Aorta (tissue), 5 donors: ENCODE results near the gene IFNE. TPM values are rescaled to one million over a fixed set of nuclear protein-coding genes. Genes with fewer than 3 reads are reported as not detected.

Source experiments
- ATAC-seq: fragments of 200-7000 bp; cut with Tn5 transposase; one replicate; pipeline ENCODE4 v1.9.1; 2022; ENCODE audit warnings: moderate library complexity; ENCODE audit not compliant: low FRiP score
- DNase-seq, 2 donors: peaks; one replicate each; pipeline ENCODE4 v3.0.0-alpha.2; 2020
- H3K27ac ChIP-seq, 2 donors: one replicate each; pipeline ENCODE4 v1.5.1; 2013; ENCODE audit warnings: low read length in 2 of 2, mild to moderate bottlenecking in 2 of 2, moderate library complexity in 2 of 2, control low read depth in 1 of 2, inconsistent platforms in 1 of 2, low read depth in 1 of 2
- H3K27me3 ChIP-seq, 2 donors: one replicate each; pipeline ENCODE4 v1.6.1; 2013; ENCODE audit warnings: control low read depth in 1 of 2, low read length in 1 of 2, mild to moderate bottlenecking in 1 of 2, moderate library complexity in 1 of 2; ENCODE audit not compliant: insufficient read depth in 2 of 2, control insufficient read depth in 1 of 2
- H3K36me3 ChIP-seq, 2 donors: one replicate each; pipeline ENCODE4 v1.6.1; 2013; ENCODE audit warnings: control low read depth in 1 of 2, low read length in 1 of 2, mild to moderate bottlenecking in 1 of 2; ENCODE audit not compliant: insufficient read depth in 2 of 2, control insufficient read depth in 1 of 2
- H3K4me1 ChIP-seq, 2 donors: one replicate each; pipeline ENCODE4 v1.6.1; 2013; ENCODE audit warnings: low read length in 2 of 2, control low read depth in 1 of 2, mild to moderate bottlenecking in 1 of 2, moderate library complexity in 1 of 2; ENCODE audit not compliant: insufficient read depth in 2 of 2, control insufficient read depth in 1 of 2
- H3K4me3 ChIP-seq, 2 donors: one replicate each; pipeline ENCODE4 v1.5.1; 2013; ENCODE audit warnings: low read length in 2 of 2, control low read depth in 1 of 2, mild to moderate bottlenecking in 1 of 2
- H3K9me3 ChIP-seq: one replicate; pipeline ENCODE4 v1.6.1; 2013; ENCODE audit warnings: mild to moderate bottlenecking, low read length; ENCODE audit not compliant: control insufficient read depth
- WGBS, 2 donors: extraction: QIAGEN DNeasy Blood & Tissue Kit; methylation state at CpG; one replicate each; pipeline ENCODE4 v1.1.7; 2013; 5-methylcytosine and 5-hydroxymethylcytosine counted together
- intact Hi-C, 2 donors: fragments of 100-400 bp; cut with DNase I; formaldehyde crosslinking; loops; one replicate each; pipeline versions ENCODE4 v1.14.2 to v1.15.0; 2022
- long read RNA-seq, 2 donors: library from polyadenylated mRNA; unstranded; transcript quantifications; one replicate each; pipeline ENCODE4 v2.0.0, GENCODE V29; 2020 to 2021
- polyA plus RNA-seq, 2 donors: library from polyadenylated mRNA; stranded (reverse); fragments of 200-250 nt; gene quantifications; one replicate each; pipeline ENCODE4 v1.2.3, GENCODE V29; 2013
- total RNA-seq, 2 donors: library from RNA; stranded (reverse); fragmentation: NEBNext Ultra II Directional; extraction: Animal tissue kit (Norgen Biotek cat#: 25700); gene quantifications; one replicate each; pipeline ENCODE4 v1.2.1, GENCODE V29; 2021
- donor health status: healthy with polysubstance abuse.
- donor health status: Bipolar disorder and iron deficiency.
- donor health status: DM: no; HTN: no; CAD: no.
- donor health status: DM: no; HTN: no; CAD: no.
- donor health status: DM: yes; HTN: yes; CAD: no.

The IFNE gene
- total RNA-seq = not detected
- polyA plus RNA-seq = not detected
- long read RNA-seq, donor 1 = 0 reads
- long read RNA-seq, donor 2 = 0 reads

DNA sequence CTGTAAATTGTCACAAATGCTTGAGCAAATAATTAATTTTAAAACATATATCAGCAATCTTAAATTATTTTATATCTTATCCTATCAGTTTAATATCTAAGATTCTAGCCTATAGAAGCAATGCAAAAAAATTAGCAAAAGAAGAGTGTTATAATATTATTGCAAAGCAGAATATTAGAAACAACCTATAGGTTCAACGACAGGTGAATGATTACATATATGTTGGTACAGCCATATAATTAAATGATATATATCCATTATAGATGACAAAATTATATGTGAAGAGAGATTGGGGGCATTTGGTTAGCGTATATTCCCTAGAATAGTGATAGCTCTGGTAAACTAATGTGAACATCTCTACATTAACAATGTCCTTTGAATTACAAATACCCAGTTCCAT, at the start of gene IFNE:
Gene IFNE (minus strand): TSS at position 101 of the 400 bp plus-strand sequence. CDS start 619 bp downstream, outside the sequence.
- H3K27me3 ChIP-seq = no peaks in the 10 kb centered on the region
- intact Hi-C loops = no loop called here
- WGBS, 2 donors = 90 to 91% methylated on average over 2 of the region's 2 CpGs
- no peaks in the 10 kb centered on the region for H3K36me3 ChIP-seq
- H3K4me3 ChIP-seq = no peak within 1 kb of the TSS
- no peaks in the 10 kb centered on the region for H3K4me1 ChIP-seq
- ATAC-seq = no peak
- DNase-seq = no peak
- no peaks in the 10 kb centered on the region for H3K9me3 ChIP-seq
- H3K27ac ChIP-seq = no peak within 1 kb of the TSS

GRCh38 chr9:21528123-21528808, 46.2 kb upstream of the IFNE start:
- 83% methylated on average over 9 of the region's 9 CpGs for WGBS, 2 donors
- Histone ChIP-seq H3K9me3 (peaks cover 1% of the 10 kb centered on the region), H3K36me3 (no peaks in the 10 kb centered on the region), H3K27ac (no peak overlapping the region), H3K4me3 (no peak overlapping the region), H3K4me1 (no peaks in the 10 kb centered on the region), H3K27me3 (no peaks in the 10 kb centered on the region)
- ATAC-seq (no peak), DNase-seq (peak in 1 of 2 donors; percentile 21)
- intact Hi-C loops = loop anchor here in 1 of 2 donors (10.0 kb wide), 2 partner anchors 47 to 63 kb away; no protein-coding TSS in a partner anchor

DNA sequence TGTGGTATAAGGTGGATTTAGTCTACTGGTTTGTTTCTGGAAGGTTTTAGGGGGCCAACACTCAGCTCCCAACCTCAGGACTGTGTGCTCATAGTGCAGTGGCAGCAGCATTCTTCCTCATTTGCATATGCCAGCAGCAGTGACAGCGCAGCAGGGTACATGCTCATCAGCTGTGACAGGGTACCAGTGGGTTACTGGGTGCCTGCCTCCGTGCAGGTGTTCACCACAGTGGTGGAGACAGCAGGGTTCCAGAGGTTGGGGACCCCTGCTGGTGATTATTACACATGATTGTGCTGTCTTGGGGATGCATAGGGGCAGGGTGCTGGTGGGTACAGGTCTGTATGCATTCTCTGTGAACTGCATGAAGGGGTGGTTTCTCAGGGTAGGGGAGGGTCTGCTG, 45.5 kb upstream of the IFNE start:
- DNase-seq (no peak), ATAC-seq (no peak)
- no peaks in the 10 kb centered on the region for H3K36me3 ChIP-seq
- H3K4me3 ChIP-seq = no peak overlapping the region
- intact Hi-C loops = loop anchor here in 1 of 2 donors (10.0 kb wide), 2 partner anchors 47 to 63 kb away; no protein-coding TSS in a partner anchor
- WGBS, 2 donors = 82 to 83% methylated on average over 2 of the region's 2 CpGs
- peaks cover 1% of the 10 kb centered on the region for H3K9me3 ChIP-seq
- H3K27ac ChIP-seq = no peak overlapping the region
- H3K4me1 ChIP-seq = no peaks in the 10 kb centered on the region
- H3K27me3 ChIP-seq = no peaks in the 10 kb centered on the region

- ATAC-seq (no peak), DNase-seq (no peak)
- intact Hi-C loops = loop anchor here in 1 of 2 donors (10.0 kb wide), 2 partner anchors 50 to 60 kb away; no protein-coding TSS in a partner anchor
- H3K36me3 ChIP-seq = no peaks in the 10 kb centered on the region
- 89 to 90% methylated on average over 5 of the region's 5 CpGs for WGBS, 2 donors
- H3K27me3 ChIP-seq = no peaks in the 10 kb centered on the region
- H3K4me1 ChIP-seq = no peaks in the 10 kb centered on the region
- H3K27ac ChIP-seq = no peak overlapping the region
- no peaks in the 10 kb centered on the region for H3K9me3 ChIP-seq
- H3K4me3 ChIP-seq = no peak overlapping the region
Observed at GRCh38 chr9:21525174-21525573, 43.1 kb upstream of the IFNE start.

DNA sequence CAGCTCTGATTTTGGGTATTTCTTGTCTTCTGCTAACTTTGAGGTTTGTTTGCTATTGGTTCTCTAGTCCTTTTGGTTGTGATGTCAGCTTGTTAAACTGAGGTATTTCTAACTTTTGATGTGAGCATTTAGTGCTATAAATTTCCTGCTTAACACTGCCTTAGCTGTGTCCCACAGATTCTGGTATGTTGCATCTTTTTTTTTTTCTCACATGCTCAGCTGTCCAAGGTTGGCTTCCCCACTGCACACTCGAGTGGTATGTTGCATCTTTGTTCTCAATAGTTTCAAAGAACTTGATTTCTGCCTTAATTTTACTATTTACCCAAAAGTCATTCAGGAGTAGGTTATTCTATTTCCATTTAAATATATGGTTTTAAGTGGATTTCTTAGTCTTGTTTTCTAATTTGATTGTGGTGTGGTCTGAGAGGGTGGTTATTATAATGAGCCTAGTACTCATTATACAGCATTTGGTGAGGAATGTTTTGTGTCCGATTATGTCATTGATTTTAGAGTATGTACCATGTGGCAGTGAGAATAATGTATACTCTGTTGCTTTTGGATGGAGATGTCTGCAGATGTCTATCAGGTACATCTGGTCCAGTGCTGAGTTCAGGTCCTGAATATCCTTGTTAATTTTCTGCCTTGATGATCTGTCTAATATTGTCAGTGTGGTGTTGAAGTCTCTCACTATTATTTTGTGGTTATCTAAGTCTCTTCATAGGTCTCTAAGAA, 42.2 kb upstream of the IFNE start:
- ATAC-seq (no peak), DNase-seq (no peak)
- no peak overlapping the region for H3K4me3 ChIP-seq
- no peaks in the 10 kb centered on the region for H3K9me3 ChIP-seq
- no peak overlapping the region for H3K27ac ChIP-seq
- intact Hi-C loops = loop anchor here in 1 of 2 donors (10.0 kb wide), 2 partner anchors 51 to 59 kb away; no protein-coding TSS in a partner anchor
- H3K27me3 ChIP-seq = no peaks in the 10 kb centered on the region
- WGBS, 2 donors = 63 to 72% methylated on average over 2 of the region's 2 CpGs
- H3K36me3 ChIP-seq = no peaks in the 10 kb centered on the region
- no peaks in the 10 kb centered on the region for H3K4me1 ChIP-seq

- WGBS, 2 donors = 80 to 81% methylated on average over 2 of the region's 2 CpGs
- Histone ChIP-seq H3K36me3 (no peaks in the 10 kb centered on the region), H3K27me3 (no peaks in the 10 kb centered on the region), H3K4me3 (no peak overlapping the region), H3K4me1 (no peaks in the 10 kb centered on the region), H3K9me3 (no peaks in the 10 kb centered on the region), H3K27ac (no peak overlapping the region)
- DNase-seq = no peak
- intact Hi-C loops = loop anchor here in 1 of 2 donors (10.0 kb wide), 2 partner anchors 51 to 59 kb away; no protein-coding TSS in a partner anchor
- no peak for ATAC-seq
Observed at GRCh38 chr9:21523021-21524014, 41.2 kb upstream of the IFNE start.

DNA sequence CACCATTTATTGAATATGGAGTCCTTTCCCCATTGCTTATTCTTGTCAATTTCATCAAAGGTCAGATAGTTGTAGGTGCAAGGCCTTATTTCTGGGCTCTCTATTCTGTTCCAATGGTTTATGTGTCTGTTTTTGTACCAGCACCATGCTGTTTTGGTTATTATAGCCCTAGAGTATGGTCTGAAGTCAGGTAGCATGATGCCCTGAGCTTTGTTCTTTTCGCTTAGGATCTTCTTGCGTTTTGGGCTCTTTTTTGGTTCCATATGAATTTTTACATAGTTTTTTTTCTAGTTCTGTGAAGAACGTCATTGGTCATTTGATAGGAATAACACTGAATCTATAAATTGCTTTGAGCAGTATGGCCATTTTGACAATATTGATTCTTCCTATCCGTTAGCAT, 40.2 kb upstream of the IFNE start:
- no peaks in the 10 kb centered on the region for H3K9me3 ChIP-seq
- H3K4me3 ChIP-seq = no peak overlapping the region
- no peaks in the 10 kb centered on the region for H3K27me3 ChIP-seq
- no peak for DNase-seq
- no peak for ATAC-seq
- H3K4me1 ChIP-seq = no peaks in the 10 kb centered on the region
- intact Hi-C loops = loop anchor here in 1 of 2 donors (10.0 kb wide), 2 partner anchors 52 to 58 kb away; no protein-coding TSS in a partner anchor
- 87 to 88% methylated on average over 4 of the region's 4 CpGs for WGBS, 2 donors
- H3K36me3 ChIP-seq = no peaks in the 10 kb centered on the region
- no peak overlapping the region for H3K27ac ChIP-seq

GRCh38 chr9:21521448-21521847, 39.3 kb upstream of the IFNE start:
- DNase-seq (no peak), ATAC-seq (no peak)
- WGBS, 2 donors = 80 to 86% methylated on average over 1 of the region's 1 CpG
- no peaks in the 10 kb centered on the region for H3K36me3 ChIP-seq
- no peaks in the 10 kb centered on the region for H3K9me3 ChIP-seq
- no peak overlapping the region for H3K27ac ChIP-seq
- H3K4me1 ChIP-seq = no peaks in the 10 kb centered on the region
- no peak overlapping the region for H3K4me3 ChIP-seq
- intact Hi-C loops = loop anchor here in 1 of 2 donors (10.0 kb wide), 2 partner anchors 53 to 57 kb away; no protein-coding TSS in a partner anchor
- H3K27me3 ChIP-seq = peaks cover 0 to 2% of the 10 kb centered on the region in 2 donors
